CMK (cell line): Measurements from ENCODE around the gene ERC1.
A peak's percentile ranks its signal among the peaks of the same experiment; 100 is the strongest.

Experiments
- DNase-seq: peaks from one replicate; pipeline ENCODE4 v3.0.0-alpha.2; 2010; ENCODE audit warnings: low read depth

The ERC1 gene

GRCh38 chr12:1403417-1403816 lies 412.4 kb downstream of the ERC1 start:
- no peak for DNase-seq

- no peak for DNase-seq
Observed at GRCh38 chr12:1405619-1406018, 414.6 kb downstream of the ERC1 start.

DNA sequence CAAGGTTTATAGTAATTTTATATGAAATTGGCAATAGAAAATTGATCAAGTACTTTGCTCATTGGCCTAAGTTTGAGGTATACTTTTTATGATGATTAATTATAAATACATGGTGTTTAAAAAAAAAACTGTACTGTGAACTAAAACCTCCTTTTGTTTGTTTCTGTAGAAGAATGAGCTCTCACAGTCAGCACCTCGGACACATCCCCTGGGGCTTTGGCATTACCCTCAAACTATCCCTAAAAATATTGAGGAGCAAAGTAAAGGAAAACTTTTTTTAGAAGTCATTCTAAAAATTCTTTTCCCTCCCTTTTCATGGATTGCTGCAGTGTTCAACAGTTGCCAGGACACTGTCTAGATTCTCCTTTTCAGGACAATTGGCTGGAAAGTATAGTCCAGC lies 419.8 kb downstream of the ERC1 start:
- DNase-seq, result no peak

GRCh38 chr12:1413930-1414329 lies 422.9 kb downstream of the ERC1 start:
- no peak for DNase-seq

GRCh38 chr12:1418144-1418543 lies 427.1 kb downstream of the ERC1 start:
- no peak for DNase-seq

GRCh38 chr12:1419849-1420371 lies 428.9 kb downstream of the ERC1 start:
- DNase-seq, result no peak

- no peak for DNase-seq
Observed at GRCh38 chr12:1421091-1421846, 430.2 kb downstream of the ERC1 start.

DNA sequence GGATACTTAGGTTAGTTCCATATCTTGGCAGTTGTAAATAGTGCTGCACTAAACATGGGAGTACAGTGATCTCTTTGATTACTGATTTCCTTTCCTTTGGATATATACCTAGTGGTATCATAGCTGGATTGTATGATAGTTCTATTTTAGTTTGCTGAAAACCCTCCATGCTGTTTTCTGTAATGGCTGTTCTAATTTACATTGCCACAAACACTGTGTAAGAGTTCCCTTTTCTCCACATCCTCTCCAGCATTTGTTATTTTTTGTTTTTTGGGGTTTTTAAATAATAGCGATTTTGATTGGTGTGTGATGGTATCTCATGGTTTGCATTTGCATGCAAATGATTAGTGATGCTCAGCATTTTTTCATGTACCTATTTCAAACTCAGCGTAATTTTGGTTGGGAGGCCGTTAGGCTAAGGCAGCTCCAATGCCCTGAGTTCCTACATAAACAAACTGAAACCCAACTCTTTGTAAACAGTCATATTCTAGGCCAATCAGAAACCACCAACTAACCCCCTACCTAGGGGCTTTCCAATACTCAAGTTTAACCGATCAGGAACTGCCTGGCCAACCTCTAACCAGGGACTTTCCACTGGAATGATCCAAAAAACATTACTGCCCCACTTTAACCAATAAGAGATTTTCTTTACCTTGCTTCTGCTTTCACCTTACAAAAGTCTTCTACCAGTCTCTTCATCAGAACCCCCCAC lies 431.7 kb downstream of the ERC1 start:
- DNase-seq, result no peak

- DNase-seq, result no peak
Observed at GRCh38 chr12:1424674-1425395, 433.8 kb downstream of the ERC1 start.

DNA sequence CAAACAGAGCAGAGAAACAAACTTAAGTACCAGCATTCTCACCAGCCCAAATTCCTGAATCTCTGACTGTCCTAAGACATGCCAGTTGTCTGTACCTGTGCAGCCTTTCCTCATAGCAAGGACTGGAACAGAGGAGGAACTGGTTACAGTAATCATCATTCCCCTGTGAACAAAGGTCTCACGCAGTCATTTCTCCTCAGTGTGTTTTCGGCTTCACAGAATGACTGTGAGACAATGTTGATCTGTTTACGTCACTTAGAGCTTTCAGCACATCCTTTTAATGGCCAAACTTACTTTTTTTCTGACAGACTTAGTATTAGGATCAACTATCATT lies 434.3 kb downstream of the ERC1 start:
- no peak for DNase-seq

DNA sequence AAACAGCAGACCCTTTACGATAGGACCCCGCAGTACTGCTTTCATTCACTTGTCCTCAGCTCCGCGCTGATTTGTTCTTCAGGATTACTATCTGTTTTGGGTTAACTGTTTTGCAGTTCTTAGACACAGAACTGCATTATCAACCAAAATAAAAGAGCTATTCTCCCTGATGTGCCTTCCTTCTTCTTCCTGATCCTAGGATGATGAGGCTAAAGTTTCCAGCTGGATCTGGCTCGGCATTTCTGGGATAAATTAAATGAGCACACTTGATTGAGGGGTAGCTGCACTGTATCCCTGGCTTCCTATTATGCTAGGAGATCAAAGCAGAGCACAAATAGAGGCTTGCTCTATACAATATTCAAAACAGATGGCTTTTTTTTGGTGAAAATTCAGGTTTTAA lies 437.6 kb downstream of the ERC1 start:
- no peak for DNase-seq

DNA sequence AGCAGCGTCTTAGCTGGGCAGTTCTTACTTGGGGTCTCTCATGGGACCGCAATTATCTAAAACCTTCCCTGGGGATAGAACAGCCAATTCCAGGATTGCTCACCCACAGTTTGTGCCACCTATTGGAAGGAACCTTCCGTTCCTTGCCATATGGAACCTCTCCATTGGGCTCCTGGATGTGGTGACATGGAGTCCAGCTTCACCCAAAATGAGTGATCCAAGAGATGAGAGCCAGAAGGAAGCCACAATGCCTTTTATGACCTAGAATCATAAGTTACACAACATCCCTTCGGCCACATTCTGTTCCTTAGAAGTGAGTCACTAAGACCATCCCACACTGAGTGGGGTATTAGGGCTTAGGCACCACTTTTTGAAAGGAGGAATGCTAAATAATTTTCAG lies 439.0 kb downstream of the ERC1 start:
- no peak for DNase-seq

- DNase-seq, result no peak
Observed at GRCh38 chr12:1434296-1434955, 443.4 kb downstream of the ERC1 start.

GRCh38 chr12:1435044-1435443 lies 444.0 kb downstream of the ERC1 start:
- DNase-seq, result no peak

- DNase-seq, result no peak
Observed at GRCh38 chr12:1435456-1435855, 444.4 kb downstream of the ERC1 start.

- no peak for DNase-seq
Observed at GRCh38 chr12:1436015-1436414, 445.0 kb downstream of the ERC1 start.

- no peak for DNase-seq
Observed at GRCh38 chr12:1436981-1437380, 446.0 kb downstream of the ERC1 start.

DNA sequence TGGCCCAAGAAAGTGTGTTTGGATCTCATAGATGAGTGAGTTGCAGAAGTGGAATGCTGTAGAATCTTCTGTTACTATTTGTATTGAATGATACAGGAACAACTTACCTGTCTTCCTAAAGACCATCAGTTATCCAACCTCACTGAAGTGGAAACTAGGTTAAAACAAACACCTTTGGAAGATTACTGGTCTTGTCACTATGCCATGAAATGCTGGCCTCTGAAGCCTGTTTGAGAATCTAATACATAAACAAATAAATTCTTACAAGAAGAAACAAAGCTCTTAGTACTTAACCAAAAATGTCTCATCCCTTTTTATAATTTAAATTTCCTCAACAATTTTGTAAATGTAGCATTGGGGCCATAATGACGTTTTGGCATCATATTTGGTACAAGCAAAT lies 448.2 kb downstream of the ERC1 start:
- DNase-seq, result no peak

DNA sequence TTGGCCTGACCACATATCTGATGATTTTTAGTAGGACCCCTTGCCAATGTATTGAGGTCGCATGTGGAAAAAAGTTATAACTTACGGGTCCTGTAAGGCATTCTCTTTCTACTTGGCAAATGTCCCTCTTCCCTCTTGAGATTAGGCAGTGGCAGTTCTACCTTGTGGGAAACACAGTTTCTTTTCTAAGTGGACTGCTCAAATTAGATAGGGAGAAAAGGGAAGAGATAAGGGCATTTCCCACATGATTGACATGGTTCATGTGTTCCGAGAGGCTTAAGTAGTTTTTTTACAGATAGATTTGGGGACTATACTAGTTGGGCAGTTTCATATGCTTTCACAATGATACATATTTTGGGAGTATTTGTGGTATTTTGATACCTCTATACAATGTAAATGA lies 448.7 kb downstream of the ERC1 start:
- peak; percentile 61 for DNase-seq

DNA sequence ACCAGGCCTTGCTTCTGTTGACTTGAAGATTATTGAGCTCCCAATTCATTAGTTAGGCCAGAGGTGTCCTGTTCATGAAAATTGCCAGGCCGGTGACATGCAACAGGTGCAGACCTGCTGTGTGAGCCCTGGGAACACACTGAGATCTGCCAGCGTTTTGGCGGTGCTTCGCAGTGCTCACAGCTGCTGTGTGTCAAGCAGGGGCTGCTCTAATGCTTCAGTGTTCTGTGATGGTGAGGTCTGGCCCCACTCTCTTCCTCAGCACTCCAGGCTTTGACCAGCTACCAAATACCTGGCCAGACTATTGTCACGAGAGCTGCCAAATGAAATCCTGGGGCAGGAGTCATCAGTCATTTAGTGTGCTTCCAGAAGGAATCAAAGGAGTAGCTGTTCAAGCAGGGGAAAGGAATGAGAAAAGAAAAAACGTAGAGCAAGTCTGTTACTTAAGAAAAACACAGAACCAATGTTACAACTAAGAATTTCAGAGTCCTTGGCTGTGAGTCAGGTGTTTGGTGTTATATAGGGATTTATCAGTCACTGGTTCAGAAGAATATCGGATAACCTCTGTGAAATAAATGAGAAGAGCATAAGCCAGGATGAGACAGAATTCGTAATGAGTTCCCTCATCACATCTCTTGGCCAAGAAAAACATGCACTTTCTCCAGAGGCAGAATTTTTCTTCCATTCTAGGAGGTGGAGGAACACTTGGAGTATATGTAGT lies 452.6 kb downstream of the ERC1 start:
- DNase-seq, result no peak

- DNase-seq, result no peak
Observed at GRCh38 chr12:1444142-1444516, 453.1 kb downstream of the ERC1 start.

DNA sequence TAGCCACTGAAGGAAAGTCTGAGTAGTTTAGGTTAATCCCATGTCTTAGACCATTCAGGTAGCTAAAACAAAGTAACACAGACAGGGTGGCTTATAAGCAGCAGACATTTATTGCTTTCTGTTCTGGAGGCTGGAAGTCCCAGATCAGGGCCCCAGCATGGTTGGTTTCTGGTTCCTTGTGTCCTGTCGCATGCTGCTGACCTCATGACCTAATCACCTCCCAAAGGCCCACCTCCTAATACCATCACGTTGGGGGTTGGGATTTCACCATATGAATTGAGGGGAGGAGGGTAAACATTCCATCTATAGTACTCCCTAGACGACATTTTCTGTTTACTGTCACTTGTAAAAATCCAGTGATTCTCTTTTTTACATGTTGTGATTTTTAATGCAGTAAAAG lies 454.8 kb downstream of the ERC1 start:
- no peak for DNase-seq
